Measurements from ENCODE around the gene GPR108.
"Not testable (repeated sequence)": the region's sequence is repeated elsewhere in the genome, so short reads cannot be mapped to it uniquely, and the experiment has no call there.

Gene GPR108

GRCh38 chr19:6737284-6737872, at the start of gene GPR108:
Gene GPR108, minus strand, starts transcription at chr19:6737580. Its CDS starts 4 bp downstream, at chr19:6737576.
- peak; percentile 99 for DNase-seq (ENCODE audit: low spot score)

DNA sequence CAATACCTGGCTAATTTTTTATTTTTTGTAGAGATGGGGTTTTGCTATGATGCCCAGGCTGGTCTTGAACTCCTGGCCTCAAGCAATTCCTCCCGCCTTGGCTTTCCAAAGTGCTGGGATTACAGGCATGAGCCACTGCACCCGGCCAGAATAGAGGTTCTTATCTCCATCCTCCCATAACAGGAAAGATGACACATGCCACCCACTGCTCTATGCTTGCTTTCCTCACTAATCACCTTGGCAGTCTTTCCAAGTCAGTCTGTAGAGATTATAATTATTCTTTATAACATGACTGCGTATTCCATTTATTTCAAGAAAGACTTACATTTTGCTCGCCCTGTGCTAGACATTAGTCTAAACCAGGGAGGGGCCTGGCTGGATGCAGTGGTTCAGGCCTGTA, 41.8 kb upstream of the GPR108 start:
- no peak for DNase-seq (ENCODE audit: low spot score)

DNA sequence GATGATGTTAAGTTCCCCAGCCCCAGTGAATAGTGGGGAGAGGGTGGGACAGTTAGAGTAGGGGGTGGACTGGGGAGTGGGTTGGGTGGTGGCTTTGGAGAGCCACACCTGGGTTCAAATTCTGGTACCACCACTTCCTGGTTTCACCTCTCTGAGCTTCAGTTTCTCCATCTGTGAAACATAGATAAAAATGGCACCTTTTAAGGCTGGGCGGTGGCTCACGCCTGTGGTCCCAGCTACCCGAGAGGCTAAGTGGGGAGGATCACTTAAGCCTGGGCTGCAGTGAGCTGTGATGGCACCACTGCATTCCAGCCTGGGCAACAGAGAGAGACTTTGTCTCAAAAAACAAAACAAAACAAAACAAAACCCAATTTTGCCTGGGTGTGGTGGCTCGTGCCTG, 41.0 kb upstream of the GPR108 start:
- no peak for DNase-seq (ENCODE audit: low spot score)

- no peak for DNase-seq (ENCODE audit: low spot score)
Measured at GRCh38 chr19:6777434-6777833, 40.1 kb upstream of the GPR108 start.

DNA sequence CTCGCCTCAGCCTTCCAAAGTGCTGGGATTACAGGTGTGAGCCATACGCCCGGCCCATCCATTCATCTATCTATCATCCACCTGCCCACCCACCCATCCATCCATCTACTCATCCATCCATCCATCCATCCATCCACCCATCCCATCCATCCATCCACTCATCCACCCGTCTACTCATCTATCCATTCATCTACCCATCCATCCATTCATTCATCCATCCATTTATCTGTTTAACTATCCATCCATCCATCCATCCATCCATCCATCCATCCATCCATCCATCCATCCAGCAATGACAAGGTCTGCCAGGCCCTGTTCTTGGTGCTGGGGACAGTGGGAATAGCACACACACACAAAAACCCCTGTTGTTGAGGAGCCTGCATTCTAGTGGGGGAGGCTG, 39.6 kb upstream of the GPR108 start:
- no peak for DNase-seq (ENCODE audit: low spot score)

DNA sequence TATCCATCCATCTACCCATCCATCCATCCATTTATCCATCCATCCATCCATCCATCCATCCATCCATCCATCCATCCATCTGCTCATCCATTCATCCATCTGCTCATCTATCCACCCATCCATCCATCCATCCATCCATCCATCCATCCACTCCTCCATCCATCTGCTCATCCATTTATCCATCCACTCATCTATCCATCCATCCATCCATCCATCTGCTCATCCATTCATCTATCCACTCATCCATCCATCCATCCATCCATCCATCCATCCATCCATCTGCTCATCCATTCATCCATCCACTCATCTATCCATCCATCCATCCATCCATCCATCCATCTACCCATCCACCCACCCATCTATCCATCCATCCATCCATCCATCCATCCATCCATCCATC, 38.7 kb upstream of the GPR108 start:
- DNase-seq (ENCODE audit: low spot score): not testable (repeated sequence)

DNA sequence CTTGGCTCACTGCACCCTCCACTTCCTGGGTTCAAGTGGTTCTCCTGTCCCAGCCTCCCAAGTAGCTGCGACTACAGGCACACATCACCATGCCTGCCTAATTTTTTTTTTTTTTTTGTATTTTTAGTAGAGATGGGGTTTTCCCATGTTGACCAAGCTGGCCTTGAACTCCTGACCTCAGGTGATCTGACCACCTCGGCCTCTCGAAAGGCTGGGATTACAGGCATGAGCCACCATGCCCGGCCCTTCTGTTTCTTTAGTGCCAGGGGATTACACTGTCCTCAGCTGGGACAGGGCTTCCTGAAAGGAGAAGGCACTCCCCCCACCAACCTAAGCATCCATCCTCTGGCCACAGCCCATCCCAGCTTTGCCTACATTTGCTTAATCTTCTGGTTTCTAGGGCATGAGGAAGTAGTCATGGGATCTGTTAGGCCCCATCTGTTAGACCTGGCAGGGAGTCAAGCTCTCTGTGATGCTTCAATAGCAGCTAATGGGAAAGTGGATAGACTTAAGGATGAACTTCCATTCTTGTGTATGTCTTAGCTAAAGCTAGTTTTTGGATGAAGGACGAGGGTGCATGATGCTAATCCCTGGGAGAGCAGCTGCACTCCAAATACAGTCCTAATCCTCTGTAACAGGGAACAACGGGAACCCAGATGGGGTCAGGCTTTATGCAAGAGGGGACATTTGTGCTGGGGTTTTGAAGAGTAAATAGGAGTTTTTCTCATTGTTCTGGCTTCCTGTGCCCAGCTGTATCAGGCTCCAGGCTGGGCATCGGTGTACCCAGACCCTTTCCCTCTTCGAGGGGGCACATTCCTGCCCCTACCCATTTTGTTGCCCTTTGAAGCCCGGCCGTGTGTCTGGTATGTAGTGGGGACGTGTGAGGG, 37.7 kb upstream of the GPR108 start:
- no peak for DNase-seq (ENCODE audit: low spot score)

DNA sequence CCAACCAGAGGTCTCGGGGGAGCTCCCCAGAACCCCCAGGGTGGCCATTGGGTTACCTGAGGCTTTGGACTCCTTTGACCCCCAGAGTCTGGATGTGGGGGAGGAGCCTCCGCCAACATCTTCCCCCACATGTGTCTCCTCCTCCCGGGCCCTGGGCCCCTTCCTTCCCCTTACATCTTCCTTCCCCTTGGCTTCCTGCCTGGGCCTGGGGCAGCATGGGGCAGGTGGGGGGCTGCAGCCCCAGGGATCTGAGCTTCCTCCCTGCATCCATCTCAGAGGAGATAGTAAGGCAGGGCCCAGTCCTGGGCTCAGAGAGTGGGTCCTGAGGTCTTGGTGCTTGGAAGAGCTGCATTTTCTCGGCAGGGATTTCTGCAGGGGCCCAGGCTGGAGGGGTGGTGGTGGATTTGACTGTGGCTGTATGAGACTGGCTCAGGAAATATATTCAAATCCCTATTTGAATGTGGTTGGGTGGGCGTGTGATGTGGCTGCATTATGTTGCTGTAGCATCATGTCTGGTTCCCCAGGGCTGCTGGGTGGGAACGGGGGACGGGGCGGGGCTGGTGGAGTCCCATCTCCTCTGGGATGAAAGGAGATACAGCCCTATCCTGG, 36.0 kb upstream of the GPR108 start:
- no peak for DNase-seq (ENCODE audit: low spot score)

GRCh38 chr19:6772866-6773322, 35.5 kb upstream of the GPR108 start:
- no peak for DNase-seq (ENCODE audit: low spot score)

- DNase-seq (ENCODE audit: low spot score): no peak
Measured at GRCh38 chr19:6772028-6772865, 34.9 kb upstream of the GPR108 start, which contains the start of gene VAV1. Gene VAV1, plus strand, starts transcription at chr19:6772708. Its CDS starts 100 bp downstream, at chr19:6772808.

GRCh38 chr19:6771648-6772027, 34.3 kb upstream of the GPR108 start:
- DNase-seq (ENCODE audit: low spot score): not testable (repeated sequence)

GRCh38 chr19:6769006-6769619, 31.7 kb upstream of the GPR108 start:
- peak; percentile 47 for DNase-seq (ENCODE audit: low spot score)

DNA sequence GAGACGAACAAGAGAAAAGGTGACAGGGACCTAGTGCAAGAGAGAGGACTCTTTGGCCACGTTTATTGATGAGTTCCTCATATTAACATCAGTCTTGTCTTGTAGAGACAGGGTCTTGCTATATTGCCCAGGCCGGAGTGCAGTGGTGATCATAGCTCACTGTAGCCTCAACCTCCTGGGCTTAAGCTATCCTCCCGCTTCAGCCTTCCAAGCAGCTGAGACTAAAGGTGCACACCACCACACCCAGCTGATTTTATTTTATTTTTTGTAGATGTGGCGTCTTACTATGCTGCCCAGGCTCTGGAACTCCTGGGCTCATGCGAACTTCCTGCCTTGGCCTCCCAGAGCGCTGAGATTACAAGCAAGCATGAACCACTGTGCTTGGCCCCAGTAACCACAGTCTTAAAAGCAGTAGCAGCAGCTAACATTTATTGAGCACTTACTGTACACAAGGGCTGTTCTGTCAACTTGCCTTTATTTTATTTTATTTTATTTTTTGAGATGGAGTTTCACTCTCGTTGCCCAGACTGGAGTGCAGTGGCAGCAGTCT, 30.9 kb upstream of the GPR108 start:
- peak; percentile 4 for DNase-seq (ENCODE audit: low spot score)

DNA sequence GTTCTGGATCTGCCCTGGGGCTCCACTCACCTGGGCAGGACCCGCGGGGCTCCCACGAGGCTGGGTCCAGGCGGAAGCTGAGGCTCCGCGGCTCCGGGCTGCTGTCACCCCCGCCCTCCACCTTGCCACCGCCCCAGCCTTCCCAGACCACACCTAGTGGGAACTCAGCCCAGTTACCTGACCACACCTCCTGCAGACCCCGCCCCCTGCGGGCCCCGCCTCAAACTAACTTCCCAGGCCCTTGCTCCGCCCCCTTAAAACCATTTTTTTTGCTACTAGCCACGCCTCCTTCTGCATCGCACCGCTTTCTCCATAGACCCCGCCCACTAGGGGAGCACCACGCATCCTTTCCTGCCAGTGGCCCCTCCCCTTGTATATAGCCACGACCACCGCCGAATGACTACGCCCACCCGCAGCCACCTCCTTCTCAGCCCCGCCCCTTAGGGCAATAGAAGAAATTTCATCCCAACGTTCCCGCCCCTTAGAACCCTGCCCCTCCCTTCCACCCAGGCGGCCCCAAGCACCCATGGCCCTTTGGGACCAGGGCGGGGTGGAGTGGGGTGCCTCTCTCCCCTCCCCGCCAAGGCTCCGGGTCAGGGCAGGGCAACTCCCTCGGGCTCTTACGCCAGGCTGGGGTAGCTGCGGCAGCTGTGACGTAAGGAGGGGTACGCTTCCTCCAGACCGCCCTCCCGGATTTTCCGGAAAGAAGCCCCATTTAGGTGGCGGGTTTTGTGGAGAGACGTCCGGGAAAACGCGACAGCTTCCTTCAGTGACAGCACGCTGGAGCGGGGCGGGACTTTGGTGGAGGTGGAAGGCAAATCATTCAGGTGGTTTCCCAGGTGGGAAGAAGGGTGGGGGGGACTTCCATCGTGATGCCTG, 30.2 kb upstream of the GPR108 start, which contains the start of gene SH2D3A:
Gene SH2D3A (minus strand): TSS at position 79 of the 879 bp plus-strand sequence. CDS start 3,687 bp downstream, outside the sequence.
- no peak for DNase-seq (ENCODE audit: low spot score)

- no peak for DNase-seq (ENCODE audit: low spot score)
Measured at GRCh38 chr19:6767081-6767356, 29.6 kb upstream of the GPR108 start.

DNA sequence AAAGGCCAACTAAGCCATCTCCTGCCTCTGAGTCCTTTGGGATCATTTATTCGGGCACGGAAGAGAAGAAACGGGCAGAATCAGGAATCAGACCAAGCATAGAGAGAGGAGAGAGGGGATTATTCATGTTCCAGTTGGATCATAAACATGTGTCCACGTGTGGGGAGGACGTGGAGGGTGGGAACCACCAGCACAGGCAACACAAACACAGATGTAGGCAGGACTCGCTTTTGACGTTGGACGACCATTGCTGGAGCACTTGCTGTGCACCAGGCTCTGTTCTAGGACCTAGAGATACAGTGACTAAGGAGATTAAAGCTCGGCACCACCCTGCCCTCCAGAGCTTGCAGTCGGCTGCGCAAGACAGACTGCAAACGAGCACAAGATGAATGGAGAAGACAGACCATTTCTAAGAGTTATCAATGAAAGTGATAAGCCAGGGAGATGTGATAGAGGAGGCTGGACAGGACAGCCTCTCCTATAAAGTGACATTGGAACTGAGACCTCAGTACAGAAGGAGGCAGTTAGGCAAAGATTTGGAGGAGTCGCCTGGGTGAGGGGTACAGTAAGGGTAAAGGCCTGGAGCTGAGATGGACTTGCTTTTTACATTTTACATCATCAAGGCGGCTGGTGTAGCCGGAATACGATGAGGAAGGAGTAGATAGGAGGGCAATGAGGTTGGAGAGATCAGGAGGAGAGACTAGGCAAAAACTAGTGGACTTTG, 29.1 kb upstream of the GPR108 start:
- no peak for DNase-seq (ENCODE audit: low spot score)

DNA sequence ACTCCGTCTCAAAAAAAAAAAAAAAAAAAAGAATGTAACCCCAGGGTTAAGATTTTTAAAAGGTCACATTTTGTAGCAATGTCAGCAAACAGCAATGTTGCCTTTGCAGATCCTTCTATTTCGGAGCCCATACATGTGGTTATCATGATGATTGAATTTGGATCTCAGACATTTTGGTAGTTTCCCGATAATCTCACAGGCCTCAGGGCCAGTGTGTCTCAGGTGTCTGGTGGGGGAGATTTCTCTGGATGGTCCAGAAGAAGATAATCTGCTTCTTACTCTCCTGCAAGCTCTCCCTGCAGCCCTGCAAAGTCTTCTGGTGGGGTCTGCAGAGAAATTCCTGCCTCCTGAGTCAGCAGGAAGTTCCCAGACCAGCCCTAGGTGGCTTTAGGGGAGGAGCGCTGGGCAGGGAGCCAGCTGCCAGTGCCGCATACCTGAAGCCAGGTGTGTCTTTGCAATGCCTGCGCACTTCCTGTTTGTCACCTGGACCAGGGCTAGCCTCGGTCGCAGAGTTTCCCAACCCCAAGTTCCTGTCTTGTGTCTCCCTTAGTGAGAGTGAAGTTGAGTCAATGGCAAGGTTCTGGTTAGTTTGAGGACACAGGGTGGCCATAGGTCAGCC, 28.5 kb upstream of the GPR108 start:
- no peak for DNase-seq (ENCODE audit: low spot score)

GRCh38 chr19:6762253-6762797, 24.9 kb upstream of the GPR108 start:
- not testable (repeated sequence) for DNase-seq (ENCODE audit: low spot score)

All from GM03348 (cell line).